ENCODE measurements around the gene MT1B.

DNA sequence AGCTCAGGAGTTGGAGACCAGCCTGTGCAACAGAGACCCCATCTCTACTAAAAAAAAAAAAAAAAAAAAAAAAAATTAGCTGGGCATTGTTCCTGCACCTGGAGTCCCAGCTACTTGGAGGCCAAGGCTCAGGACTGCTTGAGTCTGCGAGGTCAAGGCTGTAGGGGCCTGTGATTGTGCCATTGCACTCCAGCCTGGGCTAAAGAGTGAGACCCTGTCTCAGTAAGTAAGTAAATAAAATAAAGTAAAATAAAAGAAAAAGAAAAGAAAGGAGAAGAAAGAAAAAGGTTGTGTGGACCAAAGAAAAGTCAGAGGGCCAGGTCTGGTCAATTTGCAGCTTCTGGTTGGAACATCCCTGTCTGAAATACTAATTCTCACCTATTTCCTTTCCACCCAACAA lies 48.9 kb downstream of the MT1B start:
- TF ChIP-seq, protein P1, sequence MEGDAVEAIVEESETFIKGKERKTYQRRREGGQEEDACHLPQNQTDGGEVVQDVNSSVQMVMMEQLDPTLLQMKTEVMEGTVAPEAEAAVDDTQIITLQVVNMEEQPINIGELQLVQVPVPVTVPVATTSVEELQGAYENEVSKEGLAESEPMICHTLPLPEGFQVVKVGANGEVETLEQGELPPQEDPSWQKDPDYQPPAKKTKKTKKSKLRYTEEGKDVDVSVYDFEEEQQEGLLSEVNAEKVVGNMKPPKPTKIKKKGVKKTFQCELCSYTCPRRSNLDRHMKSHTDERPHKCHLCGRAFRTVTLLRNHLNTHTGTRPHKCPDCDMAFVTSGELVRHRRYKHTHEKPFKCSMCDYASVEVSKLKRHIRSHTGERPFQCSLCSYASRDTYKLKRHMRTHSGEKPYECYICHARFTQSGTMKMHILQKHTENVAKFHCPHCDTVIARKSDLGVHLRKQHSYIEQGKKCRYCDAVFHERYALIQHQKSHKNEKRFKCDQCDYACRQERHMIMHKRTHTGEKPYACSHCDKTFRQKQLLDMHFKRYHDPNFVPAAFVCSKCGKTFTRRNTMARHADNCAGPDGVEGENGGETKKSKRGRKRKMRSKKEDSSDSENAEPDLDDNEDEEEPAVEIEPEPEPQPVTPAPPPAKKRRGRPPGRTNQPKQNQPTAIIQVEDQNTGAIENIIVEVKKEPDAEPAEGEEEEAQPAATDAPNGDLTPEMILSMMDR (IDR thresholded peaks at IDR 0.05), result no peak
- no peak for TF ChIP-seq POLR2A (IDR thresholded peaks at IDR 0.05)
- TF ChIP-seq EP300 (IDR thresholded peaks at IDR 0.05), result no peak
